NCI-H774 (cell line): ENCODE results near the gene PCSK4.

Source experiments
- DNase-seq: peaks from one replicate; lab custom pipeline; 2025; lab: John Stamatoyannopoulos, UW

The PCSK4 gene

GRCh38 chr19:1470055-1470304 is 20.2 kb downstream of the PCSK4 start:
- no peak for DNase-seq

- no peak for DNase-seq
Measured at GRCh38 chr19:1469255-1470054, 20.7 kb downstream of the PCSK4 start.

GRCh38 chr19:1468821-1469254 is 21.3 kb downstream of the PCSK4 start:
- no peak for DNase-seq

GRCh38 chr19:1468274-1468820 is 21.8 kb downstream of the PCSK4 start:
- no peak for DNase-seq

GRCh38 chr19:1467490-1468273 is 22.5 kb downstream of the PCSK4 start:
- DNase-seq: no peak

- no peak for DNase-seq
Measured at GRCh38 chr19:1467215-1467489, 23.0 kb downstream of the PCSK4 start.

- DNase-seq: no peak
Measured at GRCh38 chr19:1466461-1467214, 23.5 kb downstream of the PCSK4 start.

GRCh38 chr19:1466018-1466460 is 24.1 kb downstream of the PCSK4 start:
- no peak for DNase-seq

- DNase-seq: no peak
Measured at GRCh38 chr19:1465191-1466016, 24.7 kb downstream of the PCSK4 start.

GRCh38 chr19:1461862-1462261 is 28.3 kb downstream of the PCSK4 start:
- DNase-seq: no peak

GRCh38 chr19:1460033-1460995 is 29.8 kb downstream of the PCSK4 start:
- DNase-seq: no peak

- DNase-seq: no peak
Measured at GRCh38 chr19:1459479-1459878, 30.7 kb downstream of the PCSK4 start.

GRCh38 chr19:1457892-1458291 is 32.3 kb downstream of the PCSK4 start:
- DNase-seq: no peak

- DNase-seq: no peak
Measured at GRCh38 chr19:1457031-1457739, 33.0 kb downstream of the PCSK4 start.

GRCh38 chr19:1456121-1456900 is 33.8 kb downstream of the PCSK4 start:
- no peak for DNase-seq

- peak; percentile 95 for DNase-seq
Measured at GRCh38 chr19:1455336-1456120, 34.6 kb downstream of the PCSK4 start.

- DNase-seq: no peak
Measured at GRCh38 chr19:1455002-1455335, 35.2 kb downstream of the PCSK4 start.
